ENCODE measurements around the gene ANKRD33B. TPM values are rescaled to one million over a fixed set of nuclear protein-coding genes. Genes with fewer than 3 reads are reported as not detected.

Gene ANKRD33B
- total and polyA plus RNA-seq, 2 of the 13 experiments (the other 11 are each of a cell fraction or from before 2014, with no cell fraction given) = 0.02 TPM; not detected in 1

GRCh38 chr5:10666531-10667299 lies 102.8 kb downstream of the ANKRD33B start:
- DNase-seq (ENCODE audit: low spot score) = peak; percentile 7
- no peak overlapping the region for H3K4me2 ChIP-seq (ENCODE audit: low read depth, low read length)
- H3K4me3 ChIP-seq (replicated peaks in 1 of 3; ENCODE audit: insufficient read depth in 1 of 3, low read depth in 2 of 3, low read length in 3 of 3) = no peak overlapping the region
- in situ Hi-C loops (cut with HindIII; ENCODE audit: extremely low pct_ligation_motif_present, low pct_unique_long_range_greater_than_20kb) (no loop called here), intact Hi-C loops (cut with micrococcal nuclease; ENCODE audit: unreplicated experiment) (no loop called here)
- ChIA-PET CTCF (ENCODE audit: low intra/inter-chr PET ratio, low total read pairs) (no interaction called here), POLR2A (no interaction called here)
- 56% methylated on average over 3 of the region's 7 CpGs for WGBS (ENCODE audit: low lambda C conversion rate)
- ATAC-seq = no peak
- H3K36me3 ChIP-seq (replicated peaks in 1 of 2; ENCODE audit: control insufficient read depth in 1 of 2, insufficient read depth in 2 of 2, low read length in 2 of 2) = no peaks in the 10 kb centered on the region
- H3K4me1 ChIP-seq (ENCODE audit: insufficient read depth, low read length) = peaks cover 20% of the 10 kb centered on the region
- no peak for FAIRE-seq
- no peak overlapping the region for H3K27ac ChIP-seq (ENCODE audit: extremely low read length, insufficient read depth, low read length)
- no TSS peak for BruUV-seq (replicated peaks)
- no peaks in the 10 kb centered on the region for H3K79me2 ChIP-seq (ENCODE audit: insufficient read depth, low read length)
- H3K27me3 ChIP-seq (ENCODE audit: control insufficient read depth in 1 of 2, insufficient read depth in 2 of 2, low read length in 2 of 2) = peaks cover 0 to 2% of the 10 kb centered on the region in 2 experiments; a peak in 3 of 5 replicates
- no peaks in the 10 kb centered on the region for H3K9me3 ChIP-seq (ENCODE audit: low read length)
- H3K9ac ChIP-seq (ENCODE audit: insufficient read depth, low read depth, low read length) = no peak overlapping the region
- TF ChIP-seq ZNF317 (CRISPR knock-in tag; IDR thresholded peaks at IDR 0.05) = no peak
- peak; percentile 43; the same call in 1 of the 2 replicates for TF ChIP-seq CEBPB (IDR thresholded peaks at IDR 0.05; ENCODE audit: borderline replicate concordance, low read depth, low read length)
- TF ChIP-seq DZIP1 (CRISPR knock-in tag; IDR thresholded peaks at IDR 0.05) = no peak
- no peaks in the 10 kb centered on the region for H4K20me1 ChIP-seq (ENCODE audit: insufficient read depth, low read length)
- no peak overlapping the region for H2AFZ ChIP-seq (ENCODE audit: low read length)

- intact Hi-C loops (cut with micrococcal nuclease; ENCODE audit: unreplicated experiment) = no loop called here
- no peak overlapping the region for H3K4me3 ChIP-seq (replicated peaks in 1 of 3; ENCODE audit: insufficient read depth in 1 of 3, low read depth in 2 of 3, low read length in 3 of 3)
- H3K9me3 ChIP-seq (ENCODE audit: low read length) = no peaks in the 10 kb centered on the region
- peaks cover 0 to 1% of the 10 kb centered on the region in 2 experiments; a peak in 2 of 5 replicates for H3K27me3 ChIP-seq (ENCODE audit: control insufficient read depth in 1 of 2, insufficient read depth in 2 of 2, low read length in 2 of 2)
- BruUV-seq (replicated peaks) = no TSS peak
- no peak overlapping the region for H2AFZ ChIP-seq (ENCODE audit: low read length)
- ChIA-PET POLR2A (no interaction called here), CTCF (ENCODE audit: low intra/inter-chr PET ratio, low total read pairs) (no interaction called here)
- in situ Hi-C loops (cut with HindIII; ENCODE audit: extremely low pct_ligation_motif_present, low pct_unique_long_range_greater_than_20kb) = no loop called here
- no peak overlapping the region for H3K4me2 ChIP-seq (ENCODE audit: low read depth, low read length)
- no peaks in the 10 kb centered on the region for H3K79me2 ChIP-seq (ENCODE audit: insufficient read depth, low read length)
- no peak for DNase-seq (ENCODE audit: low spot score)
- 35% methylated on average over 4 of the region's 6 CpGs for WGBS (ENCODE audit: low lambda C conversion rate)
- no peak for FAIRE-seq
- peaks cover 24% of the 10 kb centered on the region for H3K4me1 ChIP-seq (ENCODE audit: insufficient read depth, low read length)
- no peak for ATAC-seq
- H4K20me1 ChIP-seq (ENCODE audit: insufficient read depth, low read length) = no peaks in the 10 kb centered on the region
- H3K9ac ChIP-seq (ENCODE audit: insufficient read depth, low read depth, low read length) = no peak overlapping the region
- no peaks in the 10 kb centered on the region for H3K36me3 ChIP-seq (replicated peaks in 1 of 2; ENCODE audit: control insufficient read depth in 1 of 2, insufficient read depth in 2 of 2, low read length in 2 of 2)
- H3K27ac ChIP-seq (ENCODE audit: extremely low read length, insufficient read depth, low read length) = no peak overlapping the region
- TF ChIP-seq MAFK (conservative IDR thresholded peaks at IDR 0.05 in 1 of 2, IDR thresholded peaks at IDR 0.05 in 1 of 2; ENCODE audit: low read length in 2 of 2) = peak; percentile 82 to 88
- TF ChIP-seq ZFYVE20 (CRISPR knock-in tag; IDR thresholded peaks at IDR 0.05; ENCODE audit: borderline replicate concordance, low read depth) = no peak
- no peak for TF ChIP-seq MAZ (IDR thresholded peaks at IDR 0.05; ENCODE audit: borderline replicate concordance, low read depth, low read length)
- TF ChIP-seq MAZ (CRISPR knock-in tag; IDR thresholded peaks at IDR 0.05; ENCODE audit: low read depth) = no peak
- no peak for TF ChIP-seq JARID2 (CRISPR knock-in tag; IDR thresholded peaks at IDR 0.05; ENCODE audit: insufficient replicate concordance)
- no peak for TF ChIP-seq ZNF274 (CRISPR knock-in tag; IDR thresholded peaks at IDR 0.05)
- no peak for TF ChIP-seq ZNF264 (CRISPR knock-in tag; IDR thresholded peaks at IDR 0.05)
- TF ChIP-seq HNF4A (CRISPR knock-in tag; IDR thresholded peaks at IDR 0.05) = no peak
Measured at GRCh38 chr5:10667431-10668057, 103.7 kb downstream of the ANKRD33B start.
